Hepatocyte (in vitro differentiated cells): ENCODE data around the gene UTP4. TPM values are rescaled to one million over a fixed set of nuclear protein-coding genes. Genes with fewer than 3 reads are reported as not detected.
"Not testable (repeated sequence)": the region's sequence is repeated elsewhere in the genome, so short reads cannot be mapped to it uniquely, and the experiment has no call there.

Experiments
- DNase-seq: peaks from one replicate; pipeline ENCODE4 v3.0.0-alpha.2; 2016; ENCODE audit warnings: low spot score
- H2AFZ ChIP-seq: fragments of 200-600 bp; sonication (generic); 2 replicates; pipeline ENCODE4 v1.6.0; 2016; ENCODE audit warnings: antibody characterized with exemption, mild to moderate bottlenecking
- H3K27ac ChIP-seq: fragments of 200-600 bp; sonication (generic); 2 replicates; pipeline ENCODE4 v1.5.1; 2016; ENCODE audit warnings: mild to moderate bottlenecking
- H3K27me3 ChIP-seq: fragments of 200-600 bp; sonication (generic); 2 replicates; pipeline ENCODE4 v1.6.1; 2016
- H3K36me3 ChIP-seq: fragments of 200-600 bp; sonication (generic); replicated peaks from 2 replicates; pipeline ENCODE4 v1.5.1; 2016; ENCODE audit warnings: low read depth; ENCODE audit not compliant: insufficient read depth
- H3K4me1 ChIP-seq: fragments of 200-600 bp; sonication (generic); 2 replicates; pipeline ENCODE4 v1.5.1; 2016; ENCODE audit warnings: mild to moderate bottlenecking, moderate library complexity; ENCODE audit not compliant: insufficient read depth
- H3K4me2 ChIP-seq: fragments of 200-600 bp; sonication (generic); 2 replicates; pipeline ENCODE4 v1.6.0; 2016
- H3K4me3 ChIP-seq: fragments of 200-600 bp; sonication (generic); 2 replicates; pipeline ENCODE4 v1.5.1; 2016; ENCODE audit warnings: mild to moderate bottlenecking
- H3K79me2 ChIP-seq: fragments of 200-600 bp; sonication (generic); 2 replicates; pipeline ENCODE4 v1.6.0; 2017; ENCODE audit warnings: mild to moderate bottlenecking
- H3K9me2 ChIP-seq: fragments of 200-600 bp; sonication (generic); replicated peaks from 2 replicates; pipeline ENCODE4 v1.6.0; 2017; ENCODE audit warnings: mild to moderate bottlenecking; ENCODE audit not compliant: insufficient read depth
- H3K9me3 ChIP-seq: fragments of 200-600 bp; sonication (generic); 2 replicates; pipeline ENCODE4 v1.5.1; 2016; ENCODE audit warnings: low read depth, mild to moderate bottlenecking
- H4K20me1 ChIP-seq: fragments of 200-600 bp; sonication (generic); 2 replicates; pipeline ENCODE4 v1.6.0; 2016; ENCODE audit warnings: mild to moderate bottlenecking; ENCODE audit not compliant: insufficient read depth, poor library complexity, severe bottlenecking
- CTCF ChIP-seq: fragments of 200-600 bp; sonication (generic); IDR thresholded peaks from 2 replicates; pipeline ENCODE4 v1.5.1; 2016; ENCODE audit warnings: antibody characterized with exemption, mild to moderate bottlenecking; ENCODE audit not compliant: poor library complexity
- EZH2 ChIP-seq: fragments of 200-600 bp; sonication (generic); IDR thresholded peaks from 2 replicates; pipeline ENCODE4 v1.6.1; 2016; ENCODE audit warnings: antibody characterized with exemption, mild to moderate bottlenecking, borderline replicate concordance
- EZH2phosphoT487 ChIP-seq: fragments of 200-600 bp; sonication (generic); IDR thresholded peaks from one replicate; pipeline ENCODE4 v1.6.1; 2018; ENCODE audit warnings: antibody characterized with exemption, mild to moderate bottlenecking, low read depth, moderate library complexity; ENCODE audit not compliant: unreplicated experiment, severe bottlenecking
- WGBS: methylation state at CpG from one replicate; pipeline ENCODE4 v1.1.6; 2016; ENCODE audit warnings: low lambda C conversion rate; ENCODE audit errors: missing lambda C conversion rate; 5-methylcytosine and 5-hydroxymethylcytosine counted together
- polyA plus RNA-seq: library from polyadenylated mRNA; unstranded; fragments of >200 nt; fragmentation: Nextera tagmentation; extraction: Ambion mirVana; gene quantifications from 2 replicates; pipeline ENCODE4 v1.2.1, GENCODE V29; 2016
- total RNA-seq: library from RNA; depleted of rRNA; stranded (reverse); fragments of >200 nt; gene quantifications from 2 replicates; pipeline ENCODE4 v1.2.3, GENCODE V29; 2014

UTP4 gene
- total and polyA plus RNA-seq, 2 experiments from 2014 or later, result 12.7 to 41.4 TPM

GRCh38 chr16:69123910-69124309 lies 8.5 kb upstream of the UTP4 start:
- DNase-seq, result peak; percentile 76
- peaks cover 20% of the 10 kb centered on the region for H4K20me1 ChIP-seq

GRCh38 chr16:69124406-69124805 lies 8.0 kb upstream of the UTP4 start:
- H2AFZ ChIP-seq, H3K4me1 ChIP-seq, H3K27ac ChIP-seq, H3K36me3 ChIP-seq, H3K9me2 ChIP-seq, H3K9me3 ChIP-seq, H3K4me3 ChIP-seq, DNase-seq, H3K4me2 ChIP-seq, H3K27me3 ChIP-seq: not testable (repeated sequence)
- H4K20me1 ChIP-seq, result peaks cover 21% of the 10 kb centered on the region
- 98% methylated on average over 8 of the region's 8 CpGs for WGBS
- peaks cover 53% of the 10 kb centered on the region for H3K79me2 ChIP-seq

More at GRCh38 chr16:69123910-69124309, 8.5 kb upstream of the UTP4 start:
- Histone ChIP-seq H3K9me3 (no peaks in the 10 kb centered on the region), H3K4me2 (no peak overlapping the region), H3K27me3 (no peaks in the 10 kb centered on the region), H3K27ac (no peak overlapping the region), H3K4me3 (no peak overlapping the region), H3K4me1 (no peaks in the 10 kb centered on the region), H3K79me2 (peaks cover 49% of the 10 kb centered on the region), H2AFZ (no peak overlapping the region), H3K36me3 (no peaks in the 10 kb centered on the region), H3K9me2 (no peaks in the 10 kb centered on the region)
- 86% methylated on average over 3 of the region's 3 CpGs for WGBS
- no peak for TF ChIP-seq EZH2phosphoT487
- TF ChIP-seq CTCF, result peak; percentile 78
- TF ChIP-seq EZH2, result no peak

GRCh38 chr16:69124961-69125360 lies 7.5 kb upstream of the UTP4 start:
- H3K9me3 ChIP-seq, H3K9me2 ChIP-seq, H3K27ac ChIP-seq, H3K4me3 ChIP-seq, H3K4me1 ChIP-seq, H2AFZ ChIP-seq, H3K27me3 ChIP-seq, H3K4me2 ChIP-seq, DNase-seq, H3K36me3 ChIP-seq: not testable (repeated sequence)
- Histone ChIP-seq H3K79me2 (peaks cover 58% of the 10 kb centered on the region), H4K20me1 (peaks cover 26% of the 10 kb centered on the region)
- WGBS, result 97% methylated on average over 14 of the region's 14 CpGs

GRCh38 chr16:69126221-69126620 lies 6.2 kb upstream of the UTP4 start:
- Histone ChIP-seq H2AFZ (no peak overlapping the region), H4K20me1 (peaks cover 36% of the 10 kb centered on the region), H3K27ac (no peak overlapping the region), H3K9me3 (no peaks in the 10 kb centered on the region), H3K4me1 (peaks cover 4% of the 10 kb centered on the region), H3K27me3 (no peaks in the 10 kb centered on the region), H3K4me2 (no peak overlapping the region), H3K9me2 (no peaks in the 10 kb centered on the region), H3K36me3 (no peaks in the 10 kb centered on the region), H3K4me3 (no peak overlapping the region), H3K79me2 (peaks cover 71% of the 10 kb centered on the region)
- DNase-seq, result no peak
- TF ChIP-seq CTCF (no peak), EZH2phosphoT487 (no peak), EZH2 (no peak)
- 86% methylated on average over 3 of the region's 3 CpGs for WGBS

- H2AFZ ChIP-seq, H3K36me3 ChIP-seq, H3K27me3 ChIP-seq, H3K4me2 ChIP-seq, H3K27ac ChIP-seq, H3K4me1 ChIP-seq, H3K9me3 ChIP-seq, DNase-seq, H3K4me3 ChIP-seq, H3K9me2 ChIP-seq: not testable (repeated sequence)
- WGBS, result 96% methylated on average over 10 of the region's 10 CpGs
- Histone ChIP-seq H4K20me1 (peaks cover 36% of the 10 kb centered on the region), H3K79me2 (peaks cover 77% of the 10 kb centered on the region)
Observed at GRCh38 chr16:69126801-69127200, 5.6 kb upstream of the UTP4 start.
